ELF-1 (cell line): ENCODE results near the gene MINDY4.

Source experiments
- DNase-seq: peaks from one replicate; pipeline ENCODE4 v3.0.0-alpha.2; 2016; ENCODE audit warnings: low read depth, low spot score

Gene MINDY4

DNA sequence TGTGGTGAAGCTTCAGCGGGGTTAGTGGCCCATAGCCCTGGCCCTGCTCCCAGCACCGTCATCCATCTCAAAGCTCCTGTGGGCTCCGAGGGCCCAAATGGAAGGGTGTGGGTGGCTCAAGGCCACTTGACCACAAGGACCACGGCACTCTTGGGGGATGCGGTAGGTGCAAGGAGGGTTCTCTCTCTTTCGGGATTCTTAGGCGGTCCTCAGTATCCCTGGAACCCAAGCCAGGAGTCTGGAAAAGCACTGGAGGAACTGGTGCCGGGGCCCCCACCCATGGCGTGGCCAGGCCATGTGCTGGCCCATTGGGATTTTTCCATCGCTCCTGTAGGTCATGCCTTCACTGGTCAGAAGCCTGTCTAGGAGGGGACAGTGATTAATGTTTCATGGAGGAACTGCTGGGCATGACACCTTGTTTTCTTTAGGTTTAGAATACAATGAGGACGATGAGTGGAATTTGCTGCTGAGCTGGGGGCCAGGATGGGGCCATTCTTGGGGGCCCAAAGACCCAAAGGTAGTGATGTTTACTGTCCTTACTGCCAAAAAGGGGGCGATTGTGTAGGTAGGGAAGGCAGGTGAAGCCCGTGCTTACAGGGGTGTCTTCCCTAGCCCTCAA lies 157.1 kb downstream of the MINDY4 start:
- DNase-seq, result no peak

DNA sequence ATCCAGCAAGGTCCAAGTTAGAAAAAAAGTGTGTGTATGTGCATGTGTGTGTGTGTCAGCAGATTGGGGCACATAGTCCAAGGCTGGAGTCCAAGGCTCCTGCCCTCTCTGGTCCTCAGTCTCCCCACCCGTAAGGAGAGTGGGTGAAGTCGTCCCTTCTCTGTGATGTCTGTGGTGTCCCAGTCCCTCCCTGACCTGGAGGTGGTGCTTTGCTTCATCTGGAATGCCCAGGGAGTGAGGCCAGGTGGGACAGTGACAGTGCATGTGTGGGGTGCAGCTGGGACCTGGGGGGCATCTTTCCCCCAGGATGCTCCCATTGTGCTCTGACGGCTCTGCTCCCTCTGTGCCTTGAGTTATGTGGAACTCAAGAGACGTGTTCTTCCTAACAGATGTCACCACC lies 158.5 kb downstream of the MINDY4 start:
- no peak for DNase-seq

DNA sequence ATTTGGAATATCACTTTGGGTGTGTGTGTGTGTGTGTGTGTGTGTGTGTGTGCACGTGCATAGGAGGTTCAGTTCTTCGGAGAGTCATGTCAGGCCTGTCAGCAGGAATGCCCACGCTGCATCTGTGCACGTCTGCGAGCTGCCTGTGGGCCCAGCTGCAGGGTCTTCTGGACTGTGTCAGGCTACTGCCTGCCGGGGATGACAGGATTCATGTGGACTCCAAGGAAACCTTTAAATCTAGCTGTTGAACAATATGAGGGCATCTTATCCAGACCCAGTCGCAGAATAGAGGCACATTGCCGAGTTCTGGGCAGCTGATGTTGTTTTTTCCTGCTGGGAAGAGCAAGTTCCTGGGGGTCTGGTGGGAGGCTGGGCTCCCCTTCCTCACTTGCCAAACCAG lies 159.4 kb downstream of the MINDY4 start:
- peak; percentile 51 for DNase-seq

DNA sequence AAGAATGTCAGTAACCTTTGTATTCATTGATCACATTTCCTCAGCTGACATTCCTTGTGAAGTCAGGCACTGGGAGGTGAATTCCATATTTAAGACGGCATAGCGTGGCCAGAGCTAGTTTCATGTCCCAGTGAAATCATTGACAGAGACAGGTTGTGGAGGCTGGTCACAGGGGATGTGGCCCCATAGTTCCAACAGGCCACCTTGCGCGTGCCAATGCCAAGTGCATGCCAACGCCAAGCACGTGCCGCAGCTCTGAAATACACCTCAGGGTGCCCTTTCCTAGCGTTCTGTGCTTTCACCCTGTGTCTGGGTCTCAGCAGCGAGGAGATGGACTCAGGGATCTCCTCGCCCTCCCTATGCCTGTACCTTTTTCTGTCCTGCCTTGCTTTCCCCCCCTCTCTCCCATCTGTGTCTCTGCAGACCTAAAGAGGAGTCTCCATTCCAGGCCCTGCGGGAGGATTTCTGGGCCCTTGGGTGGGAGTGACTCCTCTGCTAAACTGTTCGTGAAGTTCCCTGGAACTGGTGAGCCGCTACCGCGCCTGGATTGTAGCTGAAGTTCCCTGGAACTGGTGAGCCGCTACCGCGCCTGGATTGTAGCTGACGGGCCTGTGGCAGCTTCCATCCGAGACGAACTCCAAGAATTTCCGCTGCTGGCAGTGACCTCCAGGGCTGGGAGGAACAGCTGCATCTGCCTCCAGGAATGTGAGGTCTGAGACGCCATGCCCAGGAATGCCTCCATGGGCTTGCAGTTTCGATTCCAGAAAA lies 160.1 kb downstream of the MINDY4 start:
- DNase-seq, result peak; percentile 79

GRCh38 chr7:30931929-30932540 lies 160.8 kb downstream of the MINDY4 start:
- no peak for DNase-seq

- no peak for DNase-seq
Measured at GRCh38 chr7:30932562-30932961, 161.3 kb downstream of the MINDY4 start.

DNA sequence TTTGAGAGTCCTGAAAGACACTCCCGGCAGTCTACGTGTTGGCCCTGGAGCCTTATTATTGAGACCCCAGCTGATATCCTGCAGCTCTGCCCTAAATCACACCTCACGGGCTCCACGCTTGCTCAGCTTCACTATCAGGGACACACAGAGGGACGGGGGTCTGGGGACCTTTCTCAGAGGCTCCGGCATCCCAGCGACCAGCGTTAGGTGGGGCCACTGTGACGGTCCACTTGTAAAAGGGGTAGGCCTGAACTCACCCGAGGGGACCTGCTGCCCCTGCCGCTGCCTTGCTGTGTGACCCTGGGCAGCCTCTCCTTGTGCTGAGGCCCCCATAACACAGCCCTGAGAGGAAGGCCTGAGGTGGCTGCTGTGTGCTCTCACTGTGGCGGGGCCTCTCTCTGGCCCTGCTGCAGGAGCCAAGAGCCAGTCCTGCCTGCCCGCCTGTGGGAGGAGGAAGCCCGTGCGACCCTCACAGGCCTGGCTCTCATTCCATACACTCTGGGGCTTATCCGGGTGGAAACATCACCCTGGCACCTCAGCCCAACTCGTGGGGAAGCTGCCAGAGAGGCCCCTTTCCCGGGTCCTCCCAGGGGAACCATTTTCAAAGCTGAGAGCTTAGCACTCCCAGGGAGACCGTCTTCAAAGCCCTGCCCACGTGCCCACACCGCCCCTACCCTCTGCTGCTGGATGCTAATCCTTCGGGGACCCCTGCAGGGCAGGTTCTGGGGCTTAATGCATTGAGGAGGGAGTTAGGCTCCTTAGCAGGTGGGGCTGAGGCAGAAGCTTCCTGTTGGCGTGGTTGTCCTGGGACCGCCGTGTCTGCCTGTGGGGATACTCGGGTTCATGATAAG lies 162.1 kb downstream of the MINDY4 start:
- no peak for DNase-seq

GRCh38 chr7:30934225-30934624 lies 163.0 kb downstream of the MINDY4 start:
- DNase-seq, result no peak

DNA sequence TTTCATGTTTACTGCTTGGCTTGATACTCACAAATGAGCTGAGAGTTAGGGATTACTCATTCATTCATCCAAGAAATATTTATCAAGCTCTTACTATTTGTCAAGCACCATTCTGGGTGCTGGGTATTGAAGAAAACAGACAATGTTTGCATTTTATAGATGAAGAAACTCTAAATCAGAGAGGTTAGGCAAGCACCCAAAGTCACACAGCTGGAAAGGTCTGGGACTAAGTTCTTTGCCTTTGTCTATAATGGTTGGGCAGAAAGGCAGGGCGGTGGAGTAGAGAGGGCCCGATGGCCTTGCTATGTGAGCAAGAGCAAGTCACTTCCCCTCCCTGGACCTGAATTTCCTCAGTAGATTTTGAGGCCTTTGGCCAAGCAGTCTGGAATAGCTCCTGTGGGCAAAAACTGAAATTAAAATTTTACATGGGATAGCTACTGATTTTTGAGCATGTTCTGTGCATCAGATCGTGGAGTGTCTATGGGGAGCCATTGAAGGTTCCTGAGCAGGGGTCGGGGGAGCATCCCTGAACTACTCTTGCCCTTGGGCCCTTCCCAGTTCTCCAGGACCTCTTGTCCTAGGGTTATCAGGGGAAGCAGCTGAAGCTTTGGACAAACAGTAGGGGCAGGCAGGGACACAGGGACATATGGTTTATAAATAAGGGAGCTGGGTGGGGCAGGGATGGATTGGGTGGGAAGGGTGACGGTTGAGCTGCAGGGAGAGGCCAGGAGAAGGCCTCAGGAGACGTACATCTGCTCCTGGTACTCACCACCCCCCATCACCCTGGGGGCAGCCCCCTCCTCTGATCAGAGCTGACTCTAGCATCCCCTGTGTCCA lies 163.7 kb downstream of the MINDY4 start:
- DNase-seq, result no peak

DNA sequence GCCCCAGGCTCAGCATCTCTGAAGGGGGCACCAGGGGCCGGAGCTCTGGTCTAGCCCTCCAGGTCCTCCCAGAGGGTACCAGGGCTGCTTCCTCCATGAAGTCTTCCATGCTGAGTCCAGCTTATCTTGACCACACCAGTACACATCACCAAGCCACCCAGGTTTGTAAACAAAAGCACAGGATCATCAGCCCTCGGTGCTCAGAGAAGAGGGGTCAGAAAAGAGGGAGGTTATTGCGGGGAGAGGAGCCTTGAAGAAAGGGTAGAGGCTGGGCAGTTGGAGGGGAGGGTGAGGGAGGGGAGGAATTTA lies 164.3 kb downstream of the MINDY4 start:
- no peak for DNase-seq

DNA sequence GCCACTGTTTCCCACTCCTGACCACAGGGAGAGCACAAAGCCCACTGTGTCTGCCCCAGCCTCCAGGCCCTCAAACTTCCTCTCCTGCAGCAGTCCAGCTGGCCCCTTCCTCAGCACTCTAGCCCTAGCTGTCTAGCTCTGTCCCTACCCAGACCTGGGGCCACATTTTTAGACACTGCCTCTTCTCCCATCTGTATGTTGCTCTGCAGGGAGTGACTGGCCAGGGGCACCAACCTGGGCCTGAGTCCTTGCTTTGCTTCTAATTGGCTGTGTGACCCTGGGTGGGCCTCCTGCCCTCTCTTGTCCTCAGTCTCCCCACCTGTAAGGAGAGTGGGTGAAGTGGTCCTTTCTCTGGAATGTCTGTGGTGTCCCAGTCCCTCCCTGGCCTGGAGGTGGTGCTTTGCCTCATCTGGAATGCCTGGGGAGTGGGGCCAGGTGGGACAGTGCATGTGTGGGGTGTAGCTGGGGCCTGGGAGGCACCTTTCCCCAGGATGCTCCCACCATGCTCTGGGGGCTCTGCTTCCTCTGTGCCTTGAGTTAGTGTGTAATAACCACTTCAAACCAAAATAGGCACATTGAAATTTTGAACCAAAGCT lies 165.5 kb downstream of the MINDY4 start:
- no peak for DNase-seq

DNA sequence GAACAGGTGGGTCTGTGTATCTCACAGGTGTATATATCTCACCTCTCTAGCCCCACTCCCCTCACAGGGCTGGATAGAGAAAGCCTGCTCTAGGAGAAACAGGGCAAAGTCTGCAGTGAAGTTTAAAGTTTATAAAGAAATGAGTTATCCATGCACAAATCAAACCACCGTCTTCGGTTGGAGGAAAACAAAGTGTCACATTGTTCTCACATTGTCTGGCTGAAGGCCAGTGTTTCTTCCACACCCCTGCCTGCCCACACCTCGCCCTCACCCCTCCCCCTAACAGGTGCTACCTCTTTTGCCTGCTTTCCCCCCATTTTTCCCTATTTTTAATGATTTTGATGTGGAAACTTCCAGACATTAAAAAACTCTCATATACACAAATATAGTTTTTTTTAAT lies 166.2 kb downstream of the MINDY4 start:
- DNase-seq, result no peak

GRCh38 chr7:30938435-30939316 lies 167.5 kb downstream of the MINDY4 start:
- peak; percentile 97 for DNase-seq

DNA sequence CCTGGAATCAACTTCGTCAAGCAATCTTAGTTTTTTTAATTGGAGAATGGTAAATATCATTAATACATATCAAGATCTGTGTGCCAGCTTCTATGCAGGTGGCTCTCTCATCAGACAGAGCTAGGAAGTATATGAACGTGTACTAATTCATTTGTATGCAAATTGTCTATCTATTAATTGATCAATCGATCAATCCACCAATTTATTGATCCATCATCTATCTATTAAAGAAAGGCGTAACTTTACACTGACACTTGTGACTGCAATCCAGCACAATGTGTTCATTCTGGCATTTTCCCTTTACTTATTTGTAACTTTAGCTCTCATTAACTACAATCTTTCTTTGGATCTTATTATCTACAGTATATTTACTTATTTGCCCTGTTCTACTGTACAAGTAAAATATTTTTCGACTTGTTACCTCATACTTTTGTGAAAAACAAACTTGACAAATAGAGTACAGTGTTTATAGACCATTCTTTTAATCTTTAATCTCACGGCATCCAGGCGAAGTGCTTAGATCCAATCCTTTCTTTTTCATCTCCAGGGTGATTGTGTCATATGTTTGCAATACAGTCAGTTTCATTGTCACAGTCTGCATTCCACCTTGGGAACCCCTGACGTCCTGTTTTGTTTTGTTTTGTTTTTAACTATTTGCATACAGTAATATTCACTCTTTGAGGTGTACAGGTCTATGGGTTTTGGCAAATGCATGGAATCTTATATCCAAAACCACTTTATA lies 170.5 kb downstream of the MINDY4 start:
- DNase-seq, result no peak
